ENCODE results near the gene XXYLT1.
A peak's percentile ranks its signal among the peaks of the same experiment; 100 is the strongest.
"Not testable (repeated sequence)": the region's sequence is repeated elsewhere in the genome, so short reads cannot be mapped to it uniquely, and the experiment has no call there.

Gene XXYLT1

GRCh38 chr3:195042743-195043606 lies 228.0 kb downstream of the XXYLT1 start:
- DNase-seq (ENCODE audit: low read depth), result no peak

- no peak for DNase-seq (ENCODE audit: low read depth)
Observed at GRCh38 chr3:195041871-195042742, 228.9 kb downstream of the XXYLT1 start.

GRCh38 chr3:195040773-195041520 lies 230.0 kb downstream of the XXYLT1 start:
- no peak for DNase-seq (ENCODE audit: low read depth)

GRCh38 chr3:195040094-195040493 lies 230.9 kb downstream of the XXYLT1 start:
- DNase-seq (ENCODE audit: low read depth), result no peak

- no peak for DNase-seq (ENCODE audit: low read depth)
Observed at GRCh38 chr3:195039180-195039843, 231.6 kb downstream of the XXYLT1 start.

- DNase-seq (ENCODE audit: low read depth), result no peak
Observed at GRCh38 chr3:195038161-195038560, 232.8 kb downstream of the XXYLT1 start.

- not testable (repeated sequence) for DNase-seq (ENCODE audit: low read depth)
Observed at GRCh38 chr3:195037586-195037985, 233.4 kb downstream of the XXYLT1 start.

- no peak for DNase-seq (ENCODE audit: low read depth)
Observed at GRCh38 chr3:195036974-195037373, 234.0 kb downstream of the XXYLT1 start.

GRCh38 chr3:195036574-195036973 lies 234.4 kb downstream of the XXYLT1 start:
- no peak for DNase-seq (ENCODE audit: low read depth)

GRCh38 chr3:195036203-195036505 lies 234.8 kb downstream of the XXYLT1 start:
- no peak for DNase-seq (ENCODE audit: low read depth)

- DNase-seq (ENCODE audit: low read depth), result no peak
Observed at GRCh38 chr3:195035345-195036202, 235.4 kb downstream of the XXYLT1 start.

GRCh38 chr3:195034541-195034940 lies 236.4 kb downstream of the XXYLT1 start:
- DNase-seq (ENCODE audit: low read depth), result no peak

GRCh38 chr3:195034101-195034500 lies 236.9 kb downstream of the XXYLT1 start:
- no peak for DNase-seq (ENCODE audit: low read depth)

GRCh38 chr3:195033531-195034091 lies 237.3 kb downstream of the XXYLT1 start:
- no peak for DNase-seq (ENCODE audit: low read depth)

GRCh38 chr3:195032955-195033354 lies 238.0 kb downstream of the XXYLT1 start:
- no peak for DNase-seq (ENCODE audit: low read depth)

- DNase-seq (ENCODE audit: low read depth), result no peak
Observed at GRCh38 chr3:195032106-195032759, 238.7 kb downstream of the XXYLT1 start.

GRCh38 chr3:195031574-195032003 lies 239.4 kb downstream of the XXYLT1 start:
- DNase-seq (ENCODE audit: low read depth), result no peak

- peak; percentile 52 for DNase-seq (ENCODE audit: low read depth)
Observed at GRCh38 chr3:195030791-195031321, 240.1 kb downstream of the XXYLT1 start.

GRCh38 chr3:195028877-195029606 lies 241.9 kb downstream of the XXYLT1 start:
- no peak for DNase-seq (ENCODE audit: low read depth)

Measured in iris pigment epithelial cell (primary cell).